GM10266 (cell line): ENCODE results near the gene LANCL3.

ENCODE experiments used
- DNase-seq: peaks from one replicate; pipeline ENCODE4 v3.0.0; 2012; ENCODE audit errors: extremely low spot score
- CTCF ChIP-seq: IDR thresholded peaks from 2 replicates; pipeline ENCODE4 v1.5.1; 2012; ENCODE audit warnings: mild to moderate bottlenecking, low read depth; ENCODE audit not compliant: control insufficient read depth, insufficient read depth; ENCODE audit errors: missing control alignments

The LANCL3 gene

GRCh38 chrX:37608156-37608555 lies 36.7 kb downstream of the LANCL3 start:
- DNase-seq: no peak
- no peak for TF ChIP-seq CTCF

GRCh38 chrX:37609727-37610126 lies 38.3 kb downstream of the LANCL3 start:
- no peak for TF ChIP-seq CTCF
- no peak for DNase-seq

GRCh38 chrX:37613933-37614332 lies 42.5 kb downstream of the LANCL3 start:
- no peak for TF ChIP-seq CTCF
- DNase-seq: no peak

GRCh38 chrX:37627602-37628001 lies 56.1 kb downstream of the LANCL3 start:
- no peak for DNase-seq
- no peak for TF ChIP-seq CTCF

GRCh38 chrX:37638047-37638446 lies 66.6 kb downstream of the LANCL3 start:
- DNase-seq: no peak
- no peak for TF ChIP-seq CTCF

GRCh38 chrX:37640142-37640541 lies 68.7 kb downstream of the LANCL3 start:
- DNase-seq: no peak
- TF ChIP-seq CTCF: no peak

GRCh38 chrX:37641859-37642258 lies 70.4 kb downstream of the LANCL3 start:
- no peak for TF ChIP-seq CTCF
- no peak for DNase-seq
